ENCODE results near the gene LYPD1. TPM values are rescaled to one million over a fixed set of nuclear protein-coding genes. Genes with fewer than 3 reads are reported as not detected.

Gene LYPD1
- total RNA-seq, 1 donor from 2014 or later: 1.2 TPM

GRCh38 chr2:132623096-132623839 is 46.7 kb downstream of the LYPD1 start:
- Histone ChIP-seq H3K27me3 (no peaks in the 10 kb centered on the region), H3K9me3 (no peaks in the 10 kb centered on the region), H3K4me3 (no peak overlapping the region), H3K4me1 (no peaks in the 10 kb centered on the region), H3K27ac (no peak overlapping the region), H3K36me3 (no peaks in the 10 kb centered on the region)
- no peak for ATAC-seq
- DNase-seq: no peak
- TF ChIP-seq, protein P1, sequence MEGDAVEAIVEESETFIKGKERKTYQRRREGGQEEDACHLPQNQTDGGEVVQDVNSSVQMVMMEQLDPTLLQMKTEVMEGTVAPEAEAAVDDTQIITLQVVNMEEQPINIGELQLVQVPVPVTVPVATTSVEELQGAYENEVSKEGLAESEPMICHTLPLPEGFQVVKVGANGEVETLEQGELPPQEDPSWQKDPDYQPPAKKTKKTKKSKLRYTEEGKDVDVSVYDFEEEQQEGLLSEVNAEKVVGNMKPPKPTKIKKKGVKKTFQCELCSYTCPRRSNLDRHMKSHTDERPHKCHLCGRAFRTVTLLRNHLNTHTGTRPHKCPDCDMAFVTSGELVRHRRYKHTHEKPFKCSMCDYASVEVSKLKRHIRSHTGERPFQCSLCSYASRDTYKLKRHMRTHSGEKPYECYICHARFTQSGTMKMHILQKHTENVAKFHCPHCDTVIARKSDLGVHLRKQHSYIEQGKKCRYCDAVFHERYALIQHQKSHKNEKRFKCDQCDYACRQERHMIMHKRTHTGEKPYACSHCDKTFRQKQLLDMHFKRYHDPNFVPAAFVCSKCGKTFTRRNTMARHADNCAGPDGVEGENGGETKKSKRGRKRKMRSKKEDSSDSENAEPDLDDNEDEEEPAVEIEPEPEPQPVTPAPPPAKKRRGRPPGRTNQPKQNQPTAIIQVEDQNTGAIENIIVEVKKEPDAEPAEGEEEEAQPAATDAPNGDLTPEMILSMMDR (IDR thresholded peaks at IDR 0.05): no peak
- intact Hi-C loops (cut with DNase I): no loop called here

GRCh38 chr2:132621131-132621875 is 48.7 kb downstream of the LYPD1 start:
- Histone ChIP-seq H3K27ac (no peak overlapping the region), H3K4me3 (no peak overlapping the region), H3K4me1 (no peaks in the 10 kb centered on the region), H3K27me3 (no peaks in the 10 kb centered on the region), H3K9me3 (no peaks in the 10 kb centered on the region), H3K36me3 (no peaks in the 10 kb centered on the region)
- ATAC-seq (no peak), DNase-seq (no peak)
- intact Hi-C loops (cut with DNase I): no loop called here
- TF ChIP-seq, protein P1 (IDR thresholded peaks at IDR 0.05): no peak

DNA sequence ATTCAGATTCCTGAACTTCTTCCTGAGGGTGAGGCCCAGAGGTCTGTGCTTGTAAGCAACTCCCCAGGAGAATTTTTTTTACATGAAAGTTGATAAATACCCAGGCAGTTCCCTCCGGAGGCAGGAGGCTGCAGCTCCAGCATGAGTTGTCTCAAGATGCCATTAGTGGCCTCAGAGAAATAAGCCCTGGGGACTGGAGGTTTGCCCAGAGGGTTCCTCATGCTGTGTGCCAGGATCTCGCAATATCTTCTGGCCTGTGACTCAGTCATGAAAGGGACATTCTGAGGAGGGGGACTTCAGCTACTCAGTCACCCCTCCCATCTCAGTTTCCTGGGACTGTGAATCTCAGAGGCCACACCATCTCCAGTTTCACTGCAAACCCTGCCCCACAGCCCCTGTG is 49.9 kb downstream of the LYPD1 start:
- DNase-seq (no peak), ATAC-seq (no peak)
- Histone ChIP-seq H3K36me3 (no peaks in the 10 kb centered on the region), H3K27me3 (no peaks in the 10 kb centered on the region), H3K4me1 (no peaks in the 10 kb centered on the region), H3K9me3 (no peaks in the 10 kb centered on the region), H3K27ac (no peak overlapping the region), H3K4me3 (no peak overlapping the region)
- intact Hi-C loops (cut with DNase I): no loop called here
- TF ChIP-seq, protein P1 (IDR thresholded peaks at IDR 0.05): no peak

DNA sequence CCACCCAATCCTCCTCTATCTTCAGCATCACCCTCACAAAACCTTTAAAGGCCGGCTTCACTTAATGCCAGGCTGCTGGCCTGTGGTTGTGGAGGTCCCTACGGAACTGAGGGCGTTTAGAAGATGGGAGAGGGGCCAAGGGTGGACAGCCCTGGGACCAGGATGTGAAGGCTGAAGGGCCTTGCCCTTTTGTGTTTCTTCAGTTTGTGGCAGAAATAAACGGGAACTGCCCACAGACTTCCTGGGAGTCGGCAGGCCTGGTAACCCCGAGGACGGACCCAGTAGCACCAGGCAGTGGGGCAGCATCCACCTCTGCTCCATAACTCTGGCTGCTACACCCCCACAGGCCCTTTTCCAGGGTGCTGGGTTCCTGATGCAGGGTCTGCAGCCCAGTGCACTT is 51.3 kb downstream of the LYPD1 start:
- no peak overlapping the region for H3K27ac ChIP-seq
- H3K36me3 ChIP-seq: no peaks in the 10 kb centered on the region
- intact Hi-C loops (cut with DNase I): no loop called here
- H3K4me1 ChIP-seq: no peaks in the 10 kb centered on the region
- no peaks in the 10 kb centered on the region for H3K27me3 ChIP-seq
- ATAC-seq (no peak), DNase-seq (no peak)
- H3K9me3 ChIP-seq: no peaks in the 10 kb centered on the region
- no peak overlapping the region for H3K4me3 ChIP-seq
- TF ChIP-seq, protein P1 (IDR thresholded peaks at IDR 0.05): no peak

DNA sequence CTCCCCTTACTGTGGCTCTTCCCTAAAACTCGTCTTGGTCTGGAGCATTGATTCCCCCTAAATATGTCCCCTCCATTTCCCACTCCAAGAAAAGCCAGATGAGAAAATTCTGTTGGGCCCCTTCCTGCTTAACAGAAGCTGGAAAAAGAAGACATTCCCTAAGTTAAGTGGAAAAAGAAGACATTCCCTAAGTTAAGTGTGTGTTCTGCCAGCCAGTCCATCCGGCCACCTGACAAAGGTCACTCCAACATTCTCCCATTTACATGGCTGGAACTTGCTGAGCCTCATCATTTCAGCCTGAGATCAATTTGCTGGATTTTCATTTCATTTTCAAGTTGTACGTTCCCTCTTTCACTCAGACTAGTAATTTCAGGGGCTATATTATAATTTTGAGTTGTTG is 52.0 kb downstream of the LYPD1 start:
- no peaks in the 10 kb centered on the region for H3K9me3 ChIP-seq
- ATAC-seq: no peak
- no peaks in the 10 kb centered on the region for H3K4me1 ChIP-seq
- intact Hi-C loops (cut with DNase I): no loop called here
- no peak for DNase-seq
- H3K27ac ChIP-seq: no peak overlapping the region
- H3K27me3 ChIP-seq: no peaks in the 10 kb centered on the region
- TF ChIP-seq, protein P1 (IDR thresholded peaks at IDR 0.05): no peak
- H3K4me3 ChIP-seq: no peak overlapping the region
- no peaks in the 10 kb centered on the region for H3K36me3 ChIP-seq

Measured in upper lobe of right lung (tissue), 1 donor.